ENCODE results near the gene SCN1B.

SCN1B gene

DNA sequence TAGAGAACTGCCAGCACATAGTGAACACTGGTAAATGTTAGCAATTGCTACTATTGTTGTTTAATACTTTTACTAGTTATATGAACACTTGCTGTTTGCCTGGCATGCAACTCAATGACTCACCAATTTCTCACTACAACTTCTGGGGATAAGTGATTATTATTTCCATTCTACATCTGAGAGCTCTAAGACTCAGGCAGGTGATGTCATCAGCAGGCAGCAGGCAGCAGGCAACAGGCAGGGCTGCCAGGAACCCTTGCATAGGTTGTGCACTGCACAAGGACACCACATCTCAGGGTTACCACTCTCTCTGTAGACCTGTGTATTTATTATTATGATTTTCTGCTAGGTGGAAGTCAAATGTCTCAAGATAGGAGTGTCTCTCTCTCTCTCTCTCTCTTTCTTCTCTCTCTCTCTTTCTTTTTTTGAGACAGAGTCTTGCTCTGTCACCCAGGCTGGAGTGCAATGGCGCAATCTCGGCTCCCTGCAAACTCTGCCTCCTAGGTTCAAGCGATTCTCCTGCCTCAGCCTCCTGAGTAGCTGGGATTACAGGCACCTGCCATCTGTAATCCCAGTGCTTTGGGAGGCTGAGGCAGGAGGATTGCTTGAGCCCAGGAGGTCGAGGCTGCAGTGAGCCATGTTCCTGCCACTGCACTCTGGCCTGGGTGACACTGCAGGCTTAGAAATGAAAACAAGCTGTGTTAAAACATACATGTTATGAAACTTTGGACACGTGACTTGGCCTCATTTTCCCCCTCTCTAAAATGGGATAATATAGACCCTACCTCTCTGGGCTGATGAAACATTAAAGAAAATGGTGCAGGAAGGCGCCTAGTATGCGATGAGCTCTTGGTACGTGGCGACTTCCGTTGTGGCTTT is 33.9 kb downstream of the SCN1B start:
- no peak overlapping the region for H3K4me3 ChIP-seq (ENCODE audit: low read depth, low read length)
- H3K27ac ChIP-seq (ENCODE audit: extremely low read depth, low read depth, low read length): no peak overlapping the region
- H3K4me1 ChIP-seq (ENCODE audit: control insufficient read depth, insufficient read depth, low read length): peaks cover 10% of the 10 kb centered on the region
- H3K36me3 ChIP-seq (ENCODE audit: control insufficient read depth in 2 of 2, insufficient read depth in 1 of 2, low read length in 2 of 2): no peaks in the 10 kb centered on the region
- H3K9me3 ChIP-seq (ENCODE audit: control insufficient read depth, insufficient read depth, low read depth, low read length): no peaks in the 10 kb centered on the region
- CTCF ChIA-PET: interaction anchor here (0.6 to 5.1 kb wide), 22 partner anchors 9 to 770 kb away, joined by 3 to 63 read pairs (median 4); partner anchors contain the start of genes FAM187B, FXYD7 and LGI4
- POLR2A ChIA-PET: interaction anchor here (0.6 to 1.3 kb wide), 2 partner anchors 77 to 446 kb away, joined by 3 read pairs; no protein-coding TSS in a partner anchor
- TF ChIP-seq, protein P1, sequence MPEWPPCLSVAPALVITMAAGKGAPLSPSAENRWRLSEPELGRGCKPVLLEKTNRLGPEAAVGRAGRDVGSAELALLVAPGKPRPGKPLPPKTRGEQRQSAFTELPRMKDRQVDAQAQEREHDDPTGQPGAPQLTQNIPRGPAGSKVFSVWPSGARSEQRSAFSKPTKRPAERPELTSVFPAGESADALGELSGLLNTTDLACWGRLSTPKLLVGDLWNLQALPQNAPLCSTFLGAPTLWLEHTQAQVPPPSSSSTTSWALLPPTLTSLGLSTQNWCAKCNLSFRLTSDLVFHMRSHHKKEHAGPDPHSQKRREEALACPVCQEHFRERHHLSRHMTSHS (tag by site-specific recombination; IDR thresholded peaks at IDR 0.05): no peak
- TF ChIP-seq ZNF274 (IDR thresholded peaks at IDR 0.05; ENCODE audit: low read length) (no peak), ZNF274 (tag by site-specific recombination; IDR thresholded peaks at IDR 0.05; ENCODE audit: borderline replicate concordance) (no peak), IKZF3 (tag by site-specific recombination; IDR thresholded peaks at IDR 0.05) (no peak), ZNF211 (tag by site-specific recombination; IDR thresholded peaks at IDR 0.05; ENCODE audit: low read depth) (no peak), ZSCAN30 (tag by site-specific recombination; IDR thresholded peaks at IDR 0.05) (no peak), MZF1 (tag by site-specific recombination; IDR thresholded peaks at IDR 0.05; ENCODE audit: borderline replicate concordance) (no peak), ZNF350 (tag by site-specific recombination; IDR thresholded peaks at IDR 0.05) (no peak), ZNF174 (tag by site-specific recombination; IDR thresholded peaks at IDR 0.05) (no peak), ZSCAN16 (tag by site-specific recombination; IDR thresholded peaks at IDR 0.05) (no peak), ZNF768 (tag by site-specific recombination; IDR thresholded peaks at IDR 0.05) (no peak), ZNF157 (tag by site-specific recombination; IDR thresholded peaks at IDR 0.05) (no peak), ZNF155 (tag by site-specific recombination; IDR thresholded peaks at IDR 0.05) (no peak), ZNF585B (tag by site-specific recombination; IDR thresholded peaks at IDR 0.05) (no peak), BCL11B (tag by site-specific recombination; IDR thresholded peaks at IDR 0.05; ENCODE audit: low read depth) (no peak), KLF9 (tag by site-specific recombination; IDR thresholded peaks at IDR 0.05; ENCODE audit: low read depth) (no peak), ZBTB20 (tag by site-specific recombination; IDR thresholded peaks at IDR 0.05) (0 out of 2 replicates have a peak, but pooled peaks have one; percentile 16), YY1 (tag by site-specific recombination; IDR thresholded peaks at IDR 0.05) (no peak), ZNF416 (tag by site-specific recombination; IDR thresholded peaks at IDR 0.05) (no peak), ZNF184 (tag by site-specific recombination; IDR thresholded peaks at IDR 0.05) (no peak; the same call in 1 of the 2 replicates), ZNF335 (tag by site-specific recombination; conservative IDR thresholded peaks at IDR 0.05) (peak; percentile 38)
- TF ChIP-seq, protein P2, sequence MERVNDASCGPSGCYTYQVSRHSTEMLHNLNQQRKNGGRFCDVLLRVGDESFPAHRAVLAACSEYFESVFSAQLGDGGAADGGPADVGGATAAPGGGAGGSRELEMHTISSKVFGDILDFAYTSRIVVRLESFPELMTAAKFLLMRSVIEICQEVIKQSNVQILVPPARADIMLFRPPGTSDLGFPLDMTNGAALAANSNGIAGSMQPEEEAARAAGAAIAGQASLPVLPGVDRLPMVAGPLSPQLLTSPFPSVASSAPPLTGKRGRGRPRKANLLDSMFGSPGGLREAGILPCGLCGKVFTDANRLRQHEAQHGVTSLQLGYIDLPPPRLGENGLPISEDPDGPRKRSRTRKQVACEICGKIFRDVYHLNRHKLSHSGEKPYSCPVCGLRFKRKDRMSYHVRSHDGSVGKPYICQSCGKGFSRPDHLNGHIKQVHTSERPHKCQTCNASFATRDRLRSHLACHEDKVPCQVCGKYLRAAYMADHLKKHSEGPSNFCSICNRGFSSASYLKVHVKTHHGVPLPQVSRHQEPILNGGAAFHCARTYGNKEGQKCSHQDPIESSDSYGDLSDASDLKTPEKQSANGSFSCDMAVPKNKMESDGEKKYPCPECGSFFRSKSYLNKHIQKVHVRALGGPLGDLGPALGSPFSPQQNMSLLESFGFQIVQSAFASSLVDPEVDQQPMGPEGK (tag by site-specific recombination; IDR thresholded peaks at IDR 0.05): no peak
- TF ChIP-seq, protein P3, sequence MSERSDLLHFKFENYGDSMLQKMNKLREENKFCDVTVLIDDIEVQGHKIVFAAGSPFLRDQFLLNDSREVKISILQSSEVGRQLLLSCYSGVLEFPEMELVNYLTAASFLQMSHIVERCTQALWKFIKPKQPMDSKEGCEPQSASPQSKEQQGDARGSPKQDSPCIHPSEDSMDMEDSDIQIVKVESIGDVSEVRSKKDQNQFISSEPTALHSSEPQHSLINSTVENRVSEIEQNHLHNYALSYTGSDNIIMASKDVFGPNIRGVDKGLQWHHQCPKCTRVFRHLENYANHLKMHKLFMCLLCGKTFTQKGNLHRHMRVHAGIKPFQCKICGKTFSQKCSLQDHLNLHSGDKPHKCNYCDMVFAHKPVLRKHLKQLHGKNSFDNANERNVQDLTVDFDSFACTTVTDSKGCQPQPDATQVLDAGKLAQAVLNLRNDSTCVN (tag by site-specific recombination; optimal IDR thresholded peaks at IDR 0.05): no peak
- TF ChIP-seq, protein P4, sequence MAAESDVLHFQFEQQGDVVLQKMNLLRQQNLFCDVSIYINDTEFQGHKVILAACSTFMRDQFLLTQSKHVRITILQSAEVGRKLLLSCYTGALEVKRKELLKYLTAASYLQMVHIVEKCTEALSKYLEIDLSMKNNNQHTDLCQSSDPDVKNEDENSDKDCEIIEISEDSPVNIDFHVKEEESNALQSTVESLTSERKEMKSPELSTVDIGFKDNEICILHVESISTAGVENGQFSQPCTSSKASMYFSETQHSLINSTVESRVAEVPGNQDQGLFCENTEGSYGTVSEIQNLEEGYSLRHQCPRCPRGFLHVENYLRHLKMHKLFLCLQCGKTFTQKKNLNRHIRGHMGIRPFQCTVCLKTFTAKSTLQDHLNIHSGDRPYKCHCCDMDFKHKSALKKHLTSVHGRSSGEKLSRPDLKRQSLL (tag by site-specific recombination; IDR thresholded peaks at IDR 0.05): no peak
- TF ChIP-seq, protein P5, sequence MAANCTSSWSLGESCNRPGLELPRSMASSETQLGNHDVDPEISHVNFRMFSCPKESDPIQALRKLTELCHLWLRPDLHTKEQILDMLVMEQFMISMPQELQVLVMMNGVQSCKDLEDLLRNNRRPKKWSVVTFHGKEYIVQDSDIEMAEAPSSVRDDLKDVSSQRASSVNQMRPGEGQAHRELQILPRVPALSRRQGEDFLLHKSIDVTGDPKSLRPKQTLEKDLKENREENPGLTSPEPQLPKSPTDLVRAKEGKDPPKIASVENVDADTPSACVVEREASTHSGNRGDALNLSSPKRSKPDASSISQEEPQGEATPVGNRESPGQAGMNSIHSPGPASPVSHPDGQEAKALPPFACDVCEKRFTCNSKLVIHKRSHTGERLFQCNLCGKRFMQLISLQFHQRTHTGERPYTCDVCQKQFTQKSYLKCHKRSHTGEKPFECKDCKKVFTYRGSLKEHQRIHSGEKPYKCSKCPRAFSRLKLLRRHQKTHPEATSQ (tag by site-specific recombination; IDR thresholded peaks at IDR 0.05): no peak
- TF ChIP-seq, protein P6, sequence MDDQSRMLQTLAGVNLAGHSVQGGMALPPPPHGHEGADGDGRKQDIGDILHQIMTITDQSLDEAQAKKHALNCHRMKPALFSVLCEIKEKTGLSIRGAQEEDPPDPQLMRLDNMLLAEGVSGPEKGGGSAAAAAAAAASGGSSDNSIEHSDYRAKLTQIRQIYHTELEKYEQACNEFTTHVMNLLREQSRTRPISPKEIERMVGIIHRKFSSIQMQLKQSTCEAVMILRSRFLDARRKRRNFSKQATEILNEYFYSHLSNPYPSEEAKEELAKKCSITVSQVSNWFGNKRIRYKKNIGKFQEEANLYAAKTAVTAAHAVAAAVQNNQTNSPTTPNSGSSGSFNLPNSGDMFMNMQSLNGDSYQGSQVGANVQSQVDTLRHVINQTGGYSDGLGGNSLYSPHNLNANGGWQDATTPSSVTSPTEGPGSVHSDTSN (CRISPR knock-in tag; IDR thresholded peaks at IDR 0.05): no peak
- TF ChIP-seq, protein P7, sequence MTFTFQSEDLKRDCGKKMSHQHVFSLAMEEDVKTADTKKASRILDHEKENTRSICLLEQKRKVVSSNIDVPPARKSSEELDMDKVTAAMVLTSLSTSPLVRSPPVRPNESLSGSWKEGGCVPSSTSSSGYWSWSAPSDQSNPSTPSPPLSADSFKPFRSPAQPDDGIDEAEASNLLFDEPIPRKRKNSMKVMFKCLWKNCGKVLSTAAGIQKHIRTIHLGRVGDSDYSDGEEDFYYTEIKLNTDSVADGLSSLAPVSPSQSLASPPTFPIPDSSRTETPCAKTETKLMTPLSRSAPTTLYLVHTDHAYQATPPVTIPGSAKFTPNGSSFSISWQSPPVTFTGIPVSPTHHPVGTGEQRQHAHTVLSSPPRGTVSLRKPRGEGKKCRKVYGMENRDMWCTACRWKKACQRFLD (tag by site-specific recombination; IDR thresholded peaks at IDR 0.05): no peak

Data from HEK293 (cell line).